HepG2 (cell line): ENCODE results near the gene LAS1L. TPM values are rescaled to one million over a fixed set of nuclear protein-coding genes. Genes with fewer than 3 reads are reported as not detected.

Source experiments
- AHR ChIP-seq: IDR thresholded peaks from 2 replicates; pipeline ENCODE4 v1.6.1; 2018; ENCODE audit warnings: missing genetic modification reagents, missing compliant biosample characterization
- CCDC6 ChIP-seq: sonication (generic); formaldehyde crosslinking; IDR thresholded peaks from 2 replicates; pipeline ENCODE4 v1.8.1; 2022; ENCODE audit warnings: mild to moderate bottlenecking, missing genetic modification reagents, moderate library complexity
- GMEB2 ChIP-seq: IDR thresholded peaks from 2 replicates; pipeline ENCODE4 v1.6.1; 2016; ENCODE audit warnings: missing biosample characterization, missing genetic modification reagents, low read depth
- HNRNPLL ChIP-seq: fragments of 200-400 bp; formaldehyde crosslinking; IDR thresholded peaks from 2 replicates; pipeline ENCODE4 v1.6.1; 2017; ENCODE audit warnings: mild to moderate bottlenecking, low read depth, low read length; ENCODE audit not compliant: poor library complexity, severe bottlenecking
- MXD4 ChIP-seq: IDR thresholded peaks from 2 replicates; pipeline ENCODE4 v1.6.1; 2016; ENCODE audit warnings: mild to moderate bottlenecking, missing biosample characterization, missing genetic modification reagents
- MYPOP ChIP-seq: sonication (generic); formaldehyde crosslinking; IDR thresholded peaks from 2 replicates; pipeline ENCODE4 v1.8.1; 2023; ENCODE audit warnings: mild to moderate bottlenecking, moderate library complexity, missing genetic modification reagents
- NONO ChIP-seq, 2 experiments: fragments of 450-650 bp in 1 of 2; sonication (generic) in 1 of 2; formaldehyde crosslinking in 1 of 2; IDR thresholded peaks in 1 of 2; conservative IDR thresholded peaks in 1 of 2; 2 replicates each; pipeline versions ENCODE4 v1.6.1 to v1.8.0; 2017 to 2022; ENCODE audit warnings: mild to moderate bottlenecking in 1 of 2, missing genetic modification reagents in 1 of 2, moderate library complexity in 1 of 2
- POGK ChIP-seq: sonication (generic); formaldehyde crosslinking; conservative IDR thresholded peaks from 2 replicates; pipeline ENCODE4 v1.8.0; 2022; ENCODE audit warnings: mild to moderate bottlenecking, moderate library complexity, missing genetic modification reagents
- POLR2AphosphoS5 ChIP-seq: IDR thresholded peaks from 2 replicates; pipeline ENCODE4 v1.6.1; 2012; ENCODE audit warnings: low read depth, low read length
- RBFOX2 ChIP-seq: fragments of 200-400 bp; formaldehyde crosslinking; IDR thresholded peaks from 2 replicates; pipeline ENCODE4 v1.6.1; 2017; ENCODE audit warnings: low read depth, mild to moderate bottlenecking, low read length
- THAP11 ChIP-seq: IDR thresholded peaks from 2 replicates; pipeline ENCODE4 v1.6.1; 2016; ENCODE audit warnings: missing biosample characterization, missing genetic modification reagents
- ZBTB3 ChIP-seq: sonication (generic); formaldehyde crosslinking; IDR thresholded peaks from 2 replicates; pipeline ENCODE4 v1.4.0; 2020; ENCODE audit warnings: low read depth, mild to moderate bottlenecking, moderate library complexity, missing genetic modification reagents, borderline replicate concordance
- ZMYM4 ChIP-seq: sonication (generic); formaldehyde crosslinking; IDR thresholded peaks from 2 replicates; pipeline ENCODE4 v1.8.1; 2023; ENCODE audit warnings: mild to moderate bottlenecking, missing genetic modification reagents
- ZNF670 ChIP-seq: sonication (generic); formaldehyde crosslinking; IDR thresholded peaks from 2 replicates; pipeline ENCODE4 v1.8.0; 2022; ENCODE audit warnings: mild to moderate bottlenecking, missing genetic modification reagents, borderline replicate concordance
- polyA plus RNA-seq, 8 experiments: library from polyadenylated mRNA; depleted of rRNA in 3 of 8; stranded (reverse) in 7 of 8; unstranded in 1 of 8; fragments of >200 nt; fragmentation: Illumina TruSeq in 4 of 8; extraction: Trizol in 4 of 8; gene quantifications; 2 replicates each; pipeline versions ENCODE4 v1.2.1 to v1.2.3, GENCODE V29; 2011 to 2016; ENCODE audit warnings: low read depth in 4 of 8, missing spikeins in 1 of 8, mixed read lengths in 1 of 8; ENCODE audit not compliant: insufficient read depth in 1 of 8
- total RNA-seq, 5 experiments: library from RNA; depleted of rRNA; stranded (reverse); fragments of >200 nt; fragmentation: Illumina TruSeq; extraction: Trizol; gene quantifications; 2 replicates each; pipeline ENCODE4 v1.2.3, GENCODE V29; 2016; ENCODE audit warnings: low read depth in 1 of 5
- TF ChIP-seq, protein P1 (sequence below): sonication (generic); formaldehyde crosslinking; IDR thresholded peaks from 2 replicates; pipeline ENCODE4 v1.5.1; 2020; ENCODE audit warnings: missing genetic modification reagents, mild to moderate bottlenecking, borderline replicate concordance
- TF ChIP-seq, protein P2 (sequence below): sonication (generic); formaldehyde crosslinking; IDR thresholded peaks from 2 replicates; pipeline ENCODE4 v1.4.0; 2020; ENCODE audit warnings: mild to moderate bottlenecking, low read depth, missing genetic modification reagents

Gene LAS1L
- total and polyA plus RNA-seq, 2 of the 13 experiments (the other 11 are each of a cell fraction or from before 2014, with no cell fraction given) = 18.1 to 33.3 TPM

- peak; percentile 39; the same call in 1 of the 2 replicates for TF ChIP-seq POGK
- 0 out of 2 replicates have a peak, but pooled peaks have one; percentile 27 for TF ChIP-seq ZNF670 (CRISPR knock-in tag)
- 0 out of 2 replicates have a peak, but pooled peaks have one; percentile 36 for TF ChIP-seq MYPOP (CRISPR knock-in tag)
- TF ChIP-seq THAP11 = peak; percentile 92
- TF ChIP-seq HNRNPLL = peak; percentile 67
- no peak for TF ChIP-seq AHR
- 0 out of 2 replicates have a peak, but pooled peaks have one; percentile 40 for TF ChIP-seq CCDC6 (CRISPR knock-in tag)
- TF ChIP-seq, protein P1, sequence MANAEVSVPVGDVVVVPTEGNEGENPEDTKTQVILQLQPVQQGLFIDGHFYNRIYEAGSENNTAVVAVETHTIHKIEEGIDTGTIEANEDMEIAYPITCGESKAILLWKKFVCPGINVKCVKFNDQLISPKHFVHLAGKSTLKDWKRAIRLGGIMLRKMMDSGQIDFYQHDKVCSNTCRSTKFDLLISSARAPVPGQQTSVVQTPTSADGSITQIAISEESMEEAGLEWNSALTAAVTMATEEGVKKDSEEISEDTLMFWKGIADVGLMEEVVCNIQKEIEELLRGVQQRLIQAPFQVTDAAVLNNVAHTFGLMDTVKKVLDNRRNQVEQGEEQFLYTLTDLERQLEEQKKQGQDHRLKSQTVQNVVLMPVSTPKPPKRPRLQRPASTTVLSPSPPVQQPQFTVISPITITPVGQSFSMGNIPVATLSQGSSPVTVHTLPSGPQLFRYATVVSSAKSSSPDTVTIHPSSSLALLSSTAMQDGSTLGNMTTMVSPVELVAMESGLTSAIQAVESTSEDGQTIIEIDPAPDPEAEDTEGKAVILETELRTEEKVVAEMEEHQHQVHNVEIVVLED (CRISPR knock-in tag) = peak; percentile 97
- no peak for TF ChIP-seq NONO (IDR thresholded peaks at IDR 0.05)
- peak; percentile 38; the same call in 1 of the 2 replicates for TF ChIP-seq NONO (CRISPR knock-in tag; conservative IDR thresholded peaks at IDR 0.05)
- peak; percentile 79 for TF ChIP-seq MXD4 (CRISPR knock-in tag)
- TF ChIP-seq POLR2AphosphoS5 = peak; percentile 64
- TF ChIP-seq GMEB2 (CRISPR knock-in tag) = peak; percentile 84
- TF ChIP-seq, protein P2, sequence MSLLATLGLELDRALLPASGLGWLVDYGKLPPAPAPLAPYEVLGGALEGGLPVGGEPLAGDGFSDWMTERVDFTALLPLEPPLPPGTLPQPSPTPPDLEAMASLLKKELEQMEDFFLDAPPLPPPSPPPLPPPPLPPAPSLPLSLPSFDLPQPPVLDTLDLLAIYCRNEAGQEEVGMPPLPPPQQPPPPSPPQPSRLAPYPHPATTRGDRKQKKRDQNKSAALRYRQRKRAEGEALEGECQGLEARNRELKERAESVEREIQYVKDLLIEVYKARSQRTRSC (CRISPR knock-in tag) = no peak
- 0 out of 2 replicates have a peak, but pooled peaks have one; percentile 30 for TF ChIP-seq ZBTB3 (CRISPR knock-in tag)
- TF ChIP-seq ZMYM4 (CRISPR knock-in tag) = peak; percentile 94
- peak; percentile 74 for TF ChIP-seq RBFOX2
Measured at GRCh38 chrX:65534450-65535292, at the start of gene LAS1L (continued).
